Colonic mucosa (tissue), 4 donors: Measurements from ENCODE around the gene NTM. TPM values are rescaled to one million over a fixed set of nuclear protein-coding genes. Genes with fewer than 3 reads are reported as not detected.

Source experiments
- DNase-seq: peaks from one replicate; pipeline ENCODE4 v3.0.0-alpha.2; 2020
- H3K27ac ChIP-seq: fragments of 200-600 bp; one replicate; pipeline ENCODE4 v1.8.0; 2021
- H3K27me3 ChIP-seq: fragments of 200-600 bp; one replicate; pipeline ENCODE4 v1.8.0; 2021
- H3K36me3 ChIP-seq: fragments of 200-600 bp; one replicate; pipeline ENCODE4 v1.8.0; 2021
- H3K4me1 ChIP-seq: fragments of 200-600 bp; one replicate; pipeline ENCODE4 v1.8.0; 2021; ENCODE audit warnings: mild to moderate bottlenecking
- H3K4me3 ChIP-seq: fragments of 200-600 bp; one replicate; pipeline ENCODE4 v1.8.0; 2021
- H3K9ac ChIP-seq, 2 donors: one replicate each; pipeline ENCODE4 v1.7.0; 2013; ENCODE audit warnings: control low read depth in 2 of 2, low read depth in 2 of 2, low read length in 2 of 2
- H3K9me3 ChIP-seq: fragments of 200-600 bp; one replicate; pipeline ENCODE4 v1.8.0; 2021
- CTCF ChIP-seq: fragments of 200-600 bp; IDR thresholded peaks from one replicate; pipeline ENCODE4 v1.8.0; 2022; ENCODE audit warnings: antibody characterized with exemption, mild to moderate bottlenecking
- intact Hi-C: fragments of 100-400 bp; cut with DNase I; formaldehyde crosslinking; loops from one replicate; pipeline ENCODE4 v1.14.1; 2022
- total RNA-seq, 2 donors: library from RNA; stranded (reverse); fragmentation: NEBNext Ultra II Directional in 1 of 2; extraction: Animal tissue kit (Norgen Biotek cat#: 25700) in 1 of 2; gene quantifications; one replicate each; pipeline ENCODE4 v1.2.1, GENCODE V29; 2021
- donor health status: healthy.
- donor health status: DM: no; HTN: no; CAD: no.
- donor health status: DM: no; HTN: no; CAD: no.

Gene NTM
- total RNA-seq, 2 donors from 2014 or later: 1.6 to 2.8 TPM

DNA sequence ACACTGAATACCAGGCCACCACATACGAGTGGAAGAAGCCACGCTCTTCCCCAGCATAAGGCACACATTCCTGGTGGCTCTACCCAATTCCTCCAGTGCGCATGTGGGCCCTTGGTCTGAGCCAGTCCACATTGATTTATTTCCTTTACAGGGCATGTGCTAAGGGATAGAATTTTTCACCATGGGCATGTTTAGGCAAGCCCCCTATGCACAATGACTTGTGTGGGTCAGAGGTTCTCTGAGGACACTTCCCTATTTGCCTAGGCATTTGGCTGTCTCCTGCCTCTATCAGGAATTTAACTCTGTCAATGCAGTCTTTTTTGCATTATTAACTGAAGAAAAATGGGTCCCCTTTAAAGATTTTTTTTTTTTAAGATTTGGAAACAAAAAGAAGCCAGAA, 718.1 kb downstream of the NTM start:
- H3K27ac ChIP-seq: no peak overlapping the region
- TF ChIP-seq CTCF: no peak

GRCh38 chr11:132093536-132094259, 723.3 kb downstream of the NTM start:
- no peaks in the 10 kb centered on the region for H3K9me3 ChIP-seq
- no peak for TF ChIP-seq CTCF
- intact Hi-C loops: no loop called here
- H3K9ac ChIP-seq: no peak overlapping the region
- H3K27me3 ChIP-seq: no peaks in the 10 kb centered on the region
- H3K4me3 ChIP-seq: no peak overlapping the region
- H3K36me3 ChIP-seq: no peaks in the 10 kb centered on the region
- DNase-seq: no peak
- H3K4me1 ChIP-seq: no peaks in the 10 kb centered on the region
- no peak overlapping the region for H3K27ac ChIP-seq

More for the DNA sequence above, 718.1 kb downstream of the NTM start:
- Histone ChIP-seq H3K4me1 (no peaks in the 10 kb centered on the region), H3K36me3 (no peaks in the 10 kb centered on the region), H3K27me3 (no peaks in the 10 kb centered on the region), H3K9ac (no peak overlapping the region), H3K4me3 (no peak overlapping the region), H3K9me3 (no peaks in the 10 kb centered on the region)
- no peak for DNase-seq
- intact Hi-C loops: no loop called here

GRCh38 chr11:132094598-132094997, 724.2 kb downstream of the NTM start:
- DNase-seq: no peak
- TF ChIP-seq CTCF: no peak
- Histone ChIP-seq H3K9me3 (no peaks in the 10 kb centered on the region), H3K4me3 (no peak overlapping the region), H3K9ac (no peak overlapping the region), H3K36me3 (no peaks in the 10 kb centered on the region), H3K27me3 (no peaks in the 10 kb centered on the region), H3K4me1 (no peaks in the 10 kb centered on the region), H3K27ac (no peak overlapping the region)
- intact Hi-C loops: no loop called here

- Histone ChIP-seq H3K9me3 (no peaks in the 10 kb centered on the region), H3K9ac (no peak overlapping the region), H3K27ac (no peak overlapping the region), H3K36me3 (no peaks in the 10 kb centered on the region), H3K4me1 (no peaks in the 10 kb centered on the region), H3K4me3 (no peak overlapping the region), H3K27me3 (no peaks in the 10 kb centered on the region)
- DNase-seq: no peak
- TF ChIP-seq CTCF: no peak
- intact Hi-C loops: no loop called here
Measured at GRCh38 chr11:132095230-132096131, 725.1 kb downstream of the NTM start.

GRCh38 chr11:132096132-132096825, 725.9 kb downstream of the NTM start:
- Histone ChIP-seq H3K36me3 (no peaks in the 10 kb centered on the region), H3K4me1 (no peaks in the 10 kb centered on the region), H3K4me3 (no peak overlapping the region), H3K9me3 (no peaks in the 10 kb centered on the region), H3K9ac (no peak overlapping the region), H3K27ac (no peak overlapping the region), H3K27me3 (no peaks in the 10 kb centered on the region)
- no peak for TF ChIP-seq CTCF
- no peak for DNase-seq
- intact Hi-C loops: no loop called here
